CD4-positive, alpha-beta T cell treated with Interleukin-15 for 1 hour (primary cell): ENCODE measurements around the gene ARF3.

Experiments
- DNase-seq: peaks from one replicate; pipeline ENCODE4 v3.0.0-alpha.2; 2020

The ARF3 gene

GRCh38 chr12:48980953-48981756 is 23.9 kb upstream of the ARF3 start:
- peak; percentile 58 for DNase-seq

- peak; percentile 30 for DNase-seq
Observed at GRCh38 chr12:48980389-48980952, 23.2 kb upstream of the ARF3 start.

- peak; percentile 38 for DNase-seq
Observed at GRCh38 chr12:48979602-48980388, 22.5 kb upstream of the ARF3 start.

GRCh38 chr12:48978741-48979601 is 21.7 kb upstream of the ARF3 start:
- no peak for DNase-seq

GRCh38 chr12:48978291-48978740 is 21.0 kb upstream of the ARF3 start, which contains the start of gene WNT1:
Gene WNT1, plus strand, starts transcription at chr12:48978322. Its CDS starts 329 bp downstream, at chr12:48978651.
- peak; percentile 22 for DNase-seq

GRCh38 chr12:48977290-48978281 is 20.3 kb upstream of the ARF3 start:
- peak; percentile 79 for DNase-seq

GRCh38 chr12:48973941-48974673 is 16.8 kb upstream of the ARF3 start:
- peak; percentile 32 for DNase-seq

GRCh38 chr12:48973531-48973930 is 16.2 kb upstream of the ARF3 start:
- no peak for DNase-seq

GRCh38 chr12:48972952-48973483 is 15.7 kb upstream of the ARF3 start:
- no peak for DNase-seq

GRCh38 chr12:48972213-48972951 is 15.1 kb upstream of the ARF3 start:
- DNase-seq = no peak

- DNase-seq = no peak
Observed at GRCh38 chr12:48970702-48971334, 13.5 kb upstream of the ARF3 start.

- peak; percentile 30 for DNase-seq
Observed at GRCh38 chr12:48969833-48970701, 12.8 kb upstream of the ARF3 start.

- no peak for DNase-seq
Observed at GRCh38 chr12:48969160-48969771, 12.0 kb upstream of the ARF3 start.

- DNase-seq = no peak
Observed at GRCh38 chr12:48968467-48968866, 11.2 kb upstream of the ARF3 start.

GRCh38 chr12:48967991-48968390 is 10.7 kb upstream of the ARF3 start:
- no peak for DNase-seq

GRCh38 chr12:48966177-48966895 is 9.0 kb upstream of the ARF3 start:
- DNase-seq = no peak
